ENCODE data around the gene CALR. TPM values are rescaled to one million over a fixed set of nuclear protein-coding genes. Genes with fewer than 3 reads are reported as not detected.
"Not testable (repeated sequence)": the region's sequence is repeated elsewhere in the genome, so short reads cannot be mapped to it uniquely, and the experiment has no call there.

CALR gene
- polyA plus RNA-seq, 2 of the 4 experiments (the other 2 are of a cell fraction), result 419 to 494 TPM

- no peak overlapping the region for H3K4me3 ChIP-seq
- no peak for DNase-seq (ENCODE audit: low read depth in 1 of 2, low spot score in 1 of 2)
- POLR2A ChIA-PET, result no interaction called here
- no peak for FAIRE-seq
- no peak overlapping the region for H3K4me2 ChIP-seq
- TF ChIP-seq POLR2A (IDR thresholded peaks at IDR 0.05; ENCODE audit: low read length) (no peak), BCL3 (IDR thresholded peaks at IDR 0.05) (no peak), HEYL (CRISPR knock-in tag; IDR thresholded peaks at IDR 0.05) (no peak), MAX (IDR thresholded peaks at IDR 0.05) (no peak), EHMT2 (IDR thresholded peaks at IDR 0.05; ENCODE audit: low read depth) (no peak), SMC3 (IDR thresholded peaks at IDR 0.05) (no peak), ZSCAN20 (CRISPR knock-in tag; IDR thresholded peaks at IDR 0.05) (no peak), RARB (CRISPR knock-in tag; IDR thresholded peaks at IDR 0.05) (no peak), HMGXB4 (CRISPR knock-in tag; IDR thresholded peaks at IDR 0.05; ENCODE audit: borderline replicate concordance) (no peak), PHF8 (IDR thresholded peaks at IDR 0.05; ENCODE audit: borderline replicate concordance, low read depth) (no peak), CHD2 (IDR thresholded peaks at IDR 0.05; ENCODE audit: low read length, partially characterized antibody) (no peak), RFX5 (IDR thresholded peaks at IDR 0.05) (no peak), MAZ (IDR thresholded peaks at IDR 0.05; ENCODE audit: borderline replicate concordance, low read depth, low read length) (no peak), EHF (CRISPR knock-in tag; IDR thresholded peaks at IDR 0.05) (no peak)
- TF ChIP-seq, protein P1, sequence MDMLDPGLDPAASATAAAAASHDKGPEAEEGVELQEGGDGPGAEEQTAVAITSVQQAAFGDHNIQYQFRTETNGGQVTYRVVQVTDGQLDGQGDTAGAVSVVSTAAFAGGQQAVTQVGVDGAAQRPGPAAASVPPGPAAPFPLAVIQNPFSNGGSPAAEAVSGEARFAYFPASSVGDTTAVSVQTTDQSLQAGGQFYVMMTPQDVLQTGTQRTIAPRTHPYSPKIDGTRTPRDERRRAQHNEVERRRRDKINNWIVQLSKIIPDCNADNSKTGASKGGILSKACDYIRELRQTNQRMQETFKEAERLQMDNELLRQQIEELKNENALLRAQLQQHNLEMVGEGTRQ (IDR thresholded peaks at IDR 0.05), result no peak
- TF ChIP-seq, protein P2, sequence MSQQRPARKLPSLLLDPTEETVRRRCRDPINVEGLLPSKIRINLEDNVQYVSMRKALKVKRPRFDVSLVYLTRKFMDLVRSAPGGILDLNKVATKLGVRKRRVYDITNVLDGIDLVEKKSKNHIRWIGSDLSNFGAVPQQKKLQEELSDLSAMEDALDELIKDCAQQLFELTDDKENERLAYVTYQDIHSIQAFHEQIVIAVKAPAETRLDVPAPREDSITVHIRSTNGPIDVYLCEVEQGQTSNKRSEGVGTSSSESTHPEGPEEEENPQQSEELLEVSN (IDR thresholded peaks at IDR 0.05; ENCODE audit: borderline replicate concordance, low read depth), result no peak
- TF ChIP-seq, protein P3, sequence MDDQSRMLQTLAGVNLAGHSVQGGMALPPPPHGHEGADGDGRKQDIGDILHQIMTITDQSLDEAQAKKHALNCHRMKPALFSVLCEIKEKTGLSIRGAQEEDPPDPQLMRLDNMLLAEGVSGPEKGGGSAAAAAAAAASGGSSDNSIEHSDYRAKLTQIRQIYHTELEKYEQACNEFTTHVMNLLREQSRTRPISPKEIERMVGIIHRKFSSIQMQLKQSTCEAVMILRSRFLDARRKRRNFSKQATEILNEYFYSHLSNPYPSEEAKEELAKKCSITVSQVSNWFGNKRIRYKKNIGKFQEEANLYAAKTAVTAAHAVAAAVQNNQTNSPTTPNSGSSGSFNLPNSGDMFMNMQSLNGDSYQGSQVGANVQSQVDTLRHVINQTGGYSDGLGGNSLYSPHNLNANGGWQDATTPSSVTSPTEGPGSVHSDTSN (IDR thresholded peaks at IDR 0.05), result no peak
- H3K27ac ChIP-seq, result no peak overlapping the region
- ATAC-seq, result no peak
- peaks cover 21% of the 10 kb centered on the region; the same call in 2 of the 3 replicates for H3K4me1 ChIP-seq
- H3K9me3 ChIP-seq, result no peaks in the 10 kb centered on the region
- 90% methylated on average over 11 of the region's 16 CpGs for WGBS (ENCODE audit: missing lambda C conversion rate)
- CTCF ChIA-PET, result interaction anchor here (1.0 to 2.1 kb wide), 3 partner anchors 16 to 144 kb away, joined by 3 to 13 read pairs (median 4); no protein-coding TSS in a partner anchor
These were observed 11.2 kb downstream of the CALR start for GRCh38 chr19:12949363-12950283.

DNA sequence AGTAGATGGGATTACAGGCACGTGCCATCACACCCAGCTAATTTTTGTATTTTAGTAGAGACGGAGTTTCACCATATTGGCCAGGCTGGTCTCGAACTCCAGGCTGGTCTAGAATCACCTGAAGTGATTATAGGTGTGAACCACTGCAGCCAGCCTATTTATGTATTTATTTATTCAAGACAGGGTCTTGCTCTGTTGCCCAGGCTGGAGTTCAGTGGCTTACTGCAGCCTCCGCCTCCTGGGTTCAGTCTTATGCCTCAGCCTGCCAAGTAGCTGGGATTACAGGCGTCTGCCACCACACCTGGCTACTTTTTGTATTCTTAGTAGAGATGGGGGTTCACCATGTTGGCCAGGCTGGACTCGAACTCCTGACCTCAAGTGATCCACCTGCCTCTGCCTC, 13.6 kb downstream of the CALR start:
- 88% methylated on average over 6 of the region's 6 CpGs for WGBS (ENCODE audit: missing lambda C conversion rate)
- FAIRE-seq, result not testable (repeated sequence)
- CTCF ChIA-PET, result interaction anchor here (5.7 kb wide), 1 partner anchor 13 kb away, joined by 43 read pairs; no protein-coding TSS in a partner anchor

More for the DNA sequence above, 13.6 kb downstream of the CALR start:
- ATAC-seq; H3K27ac ChIP-seq; H3K4me3 ChIP-seq; H3K4me2 ChIP-seq; POLR2A ChIA-PET; H3K9me3 ChIP-seq; DNase-seq (ENCODE audit: low read depth in 1 of 2, low spot score in 1 of 2): not testable (repeated sequence)
- peaks cover 31% of the 10 kb centered on the region; the same call in 2 of the 3 replicates for H3K4me1 ChIP-seq
